CD4-positive, CD25-positive, alpha-beta regulatory T cell (primary cell): ENCODE measurements around the gene CD7. TPM values are rescaled to one million over a fixed set of nuclear protein-coding genes. Genes with fewer than 3 reads are reported as not detected.

Source experiments
- ATAC-seq, 2 donors: fragments of 150-1000 bp; cut with Tn5 transposase; one replicate each; pipeline ENCODE4 v1.10.0; 2021; ENCODE audit warnings: low read depth in 2 of 2, moderate number of reproducible peaks in 2 of 2, moderate library complexity in 1 of 2
- DNase-seq, 3 donors: peaks; one replicate each; pipeline versions ENCODE4 v3.0.0 to v3.0.0-alpha.2; 2012 to 2022; ENCODE audit warnings: mixed read lengths in 1 of 3
- H3K27ac ChIP-seq: one replicate; pipeline ENCODE4 v1.7.0; 2013; ENCODE audit warnings: mild to moderate bottlenecking, low read length; ENCODE audit not compliant: insufficient read depth, poor library complexity, severe bottlenecking
- H3K27me3 ChIP-seq: one replicate; pipeline ENCODE4 v1.7.0; 2013; ENCODE audit warnings: low read length; ENCODE audit not compliant: control insufficient read depth, insufficient read depth
- H3K36me3 ChIP-seq: one replicate; pipeline ENCODE4 v1.7.0; 2013; ENCODE audit warnings: mild to moderate bottlenecking, low read length, moderate library complexity; ENCODE audit not compliant: control insufficient read depth, insufficient read depth
- H3K4me1 ChIP-seq: 2 replicates; pipeline ENCODE4 v1.7.0; 2013; ENCODE audit warnings: mild to moderate bottlenecking, low read length; ENCODE audit not compliant: insufficient read depth, control insufficient read depth, poor library complexity, severe bottlenecking
- H3K4me3 ChIP-seq: one replicate; pipeline ENCODE4 v1.7.0; 2013; ENCODE audit warnings: low read depth, mild to moderate bottlenecking, low read length, moderate library complexity
- H3K9me3 ChIP-seq, 2 experiments: 1 replicate in 1 of 2; 2 replicates in 1 of 2; pipeline ENCODE4 v1.7.0; 2013; ENCODE audit warnings: low read length in 2 of 2, mild to moderate bottlenecking in 1 of 2, moderate library complexity in 1 of 2; ENCODE audit not compliant: control insufficient read depth in 2 of 2
- H3K27ac Mint-ChIP-seq, 3 donors: one replicate each; pipeline ENCODE4 v1.8.0; 2020 to 2022; ENCODE audit warnings: mild to moderate bottlenecking in 3 of 3, mixed read lengths in 3 of 3, moderate library complexity in 2 of 3
- H3K27me3 Mint-ChIP-seq: one replicate; pipeline ENCODE4 v1.8.0; 2022; ENCODE audit warnings: mild to moderate bottlenecking, mixed read lengths
- H3K36me3 Mint-ChIP-seq: one replicate; pipeline ENCODE4 v1.8.0; 2020; ENCODE audit warnings: mixed read lengths
- H3K4me1 Mint-ChIP-seq, 4 donors: one replicate each; pipeline ENCODE4 v1.8.0; 2020 to 2022; ENCODE audit warnings: mixed read lengths in 4 of 4, mild to moderate bottlenecking in 1 of 4
- H3K4me3 Mint-ChIP-seq, 4 donors: one replicate each; pipeline ENCODE4 v1.8.0; 2020 to 2022; ENCODE audit warnings: mild to moderate bottlenecking in 4 of 4, mixed read lengths in 4 of 4, moderate library complexity in 3 of 4
- H3K9me3 Mint-ChIP-seq, 7 donors: one replicate each; pipeline ENCODE4 v1.8.0; 2020 to 2022; ENCODE audit warnings: mixed read lengths in 7 of 7, mild to moderate bottlenecking in 3 of 7, moderate library complexity in 2 of 7
- polyA plus RNA-seq, 4 donors: library from polyadenylated mRNA; unstranded; fragments of 300-500 nt; fragmentation: Illumina TruSeq; gene quantifications; one replicate each; pipeline ENCODE4 v1.2.3, GENCODE V29; 2021
- total RNA-seq: library from RNA; stranded (reverse); gene quantifications from one replicate; pipeline ENCODE4 v1.2.3, GENCODE V29; 2022

Gene CD7
- total and polyA plus RNA-seq, 5 donors from 2014 or later = 56.3 to 140 (median 75.4) TPM

GRCh38 chr17:82357394-82357793, 40.0 kb upstream of the CD7 start:
- no peak for DNase-seq
- no peak overlapping the region for H3K27ac ChIP-seq
- peaks cover 3% of the 10 kb centered on the region for H3K27me3 ChIP-seq
- H3K27ac Mint-ChIP-seq = no peak overlapping the region
- ATAC-seq = no peak
- peaks cover 13% of the 10 kb centered on the region for H3K27me3 Mint-ChIP-seq
- H3K4me1 Mint-ChIP-seq = peaks cover 0 to 7% (median 6%) of the 10 kb centered on the region in 4 donors
- no peaks in the 10 kb centered on the region for H3K36me3 Mint-ChIP-seq
- no peaks in the 10 kb centered on the region for H3K36me3 ChIP-seq
- no peaks in the 10 kb centered on the region for H3K9me3 ChIP-seq
- H3K9me3 Mint-ChIP-seq = no peaks in the 10 kb centered on the region
- H3K4me1 ChIP-seq = no peaks in the 10 kb centered on the region
- no peak overlapping the region for H3K4me3 Mint-ChIP-seq
- H3K4me3 ChIP-seq = no peak overlapping the region

GRCh38 chr17:82356845-82357355, 39.5 kb upstream of the CD7 start:
- Histone ChIP-seq H3K27me3 (peaks cover 3% of the 10 kb centered on the region), H3K4me1 (peaks cover 2% of the 10 kb centered on the region), H3K9me3 (no peaks in the 10 kb centered on the region), H3K36me3 (no peaks in the 10 kb centered on the region), H3K27ac (no peak overlapping the region), H3K4me3 (no peak overlapping the region)
- ATAC-seq (no peak), DNase-seq (no peak)
- Mint-ChIP-seq H3K36me3 (no peaks in the 10 kb centered on the region), H3K4me1 (peaks cover 0 to 9% (median 6%) of the 10 kb centered on the region in 4 donors), H3K4me3 (no peak overlapping the region), H3K27me3 (peaks cover 11% of the 10 kb centered on the region), H3K27ac (no peak overlapping the region), H3K9me3 (no peaks in the 10 kb centered on the region)

- no peaks in the 10 kb centered on the region for H3K36me3 ChIP-seq
- H3K27me3 ChIP-seq = peaks cover 3% of the 10 kb centered on the region
- H3K4me3 ChIP-seq = no peak overlapping the region
- no peaks in the 10 kb centered on the region for H3K9me3 Mint-ChIP-seq
- no peak overlapping the region for H3K27ac Mint-ChIP-seq
- DNase-seq = no peak
- H3K4me1 Mint-ChIP-seq = peaks cover 0 to 9% (median 6%) of the 10 kb centered on the region in 4 donors
- peaks cover 2% of the 10 kb centered on the region for H3K4me1 ChIP-seq
- H3K4me3 Mint-ChIP-seq = no peak overlapping the region
- no peaks in the 10 kb centered on the region for H3K36me3 Mint-ChIP-seq
- H3K27ac ChIP-seq = no peak overlapping the region
- no peak for ATAC-seq
- H3K9me3 ChIP-seq = no peaks in the 10 kb centered on the region
- H3K27me3 Mint-ChIP-seq = peaks cover 9% of the 10 kb centered on the region
Observed at GRCh38 chr17:82355770-82356427, 38.5 kb upstream of the CD7 start.

GRCh38 chr17:82354804-82355308, 37.4 kb upstream of the CD7 start:
- Mint-ChIP-seq H3K4me3 (no peak overlapping the region), H3K9me3 (no peaks in the 10 kb centered on the region), H3K27ac (no peak overlapping the region), H3K36me3 (no peaks in the 10 kb centered on the region), H3K27me3 (peaks cover 14% of the 10 kb centered on the region), H3K4me1 (peaks cover 0 to 9% (median 6%) of the 10 kb centered on the region in 4 donors)
- Histone ChIP-seq H3K4me1 (peaks cover 2% of the 10 kb centered on the region), H3K9me3 (no peaks in the 10 kb centered on the region), H3K36me3 (no peaks in the 10 kb centered on the region), H3K27me3 (peaks cover 3% of the 10 kb centered on the region), H3K4me3 (no peak overlapping the region), H3K27ac (no peak overlapping the region)
- DNase-seq (no peak), ATAC-seq (no peak)

- no peak overlapping the region for H3K4me3 Mint-ChIP-seq
- H3K27ac Mint-ChIP-seq = no peak overlapping the region
- no peak overlapping the region for H3K4me3 ChIP-seq
- ATAC-seq = no peak
- H3K4me1 ChIP-seq = peaks cover 2% of the 10 kb centered on the region
- H3K36me3 ChIP-seq = no peaks in the 10 kb centered on the region
- H3K36me3 Mint-ChIP-seq = no peaks in the 10 kb centered on the region
- peaks cover 2% of the 10 kb centered on the region for H3K27me3 ChIP-seq
- peaks cover 0 to 6% (median 4%) of the 10 kb centered on the region in 4 donors for H3K4me1 Mint-ChIP-seq
- no peaks in the 10 kb centered on the region for H3K9me3 ChIP-seq
- no peaks in the 10 kb centered on the region for H3K9me3 Mint-ChIP-seq
- no peak overlapping the region for H3K27ac ChIP-seq
- peaks cover 18% of the 10 kb centered on the region for H3K27me3 Mint-ChIP-seq
- no peak for DNase-seq
Observed at GRCh38 chr17:82353484-82353883, 36.1 kb upstream of the CD7 start.

- no peaks in the 10 kb centered on the region for H3K36me3 Mint-ChIP-seq
Observed at GRCh38 chr17:82351713-82352488, 34.5 kb upstream of the CD7 start.

GRCh38 chr17:82351254-82351712, 33.9 kb upstream of the CD7 start:
- Histone ChIP-seq H3K27me3 (no peaks in the 10 kb centered on the region), H3K9me3 (no peaks in the 10 kb centered on the region), H3K36me3 (no peaks in the 10 kb centered on the region), H3K4me1 (peaks cover 8% of the 10 kb centered on the region), H3K4me3 (no peak overlapping the region), H3K27ac (no peak overlapping the region)
- Mint-ChIP-seq H3K9me3 (no peaks in the 10 kb centered on the region), H3K4me3 (no peak overlapping the region), H3K4me1 (peaks cover 0 to 7% (median 5%) of the 10 kb centered on the region in 4 donors), H3K36me3 (no peaks in the 10 kb centered on the region), H3K27ac (no peak overlapping the region), H3K27me3 (peaks cover 16% of the 10 kb centered on the region)
- DNase-seq = no peak
- ATAC-seq = no peak

More at GRCh38 chr17:82351713-82352488, 34.5 kb upstream of the CD7 start:
- Histone ChIP-seq H3K36me3 (no peaks in the 10 kb centered on the region), H3K4me1 (peaks cover 4% of the 10 kb centered on the region), H3K4me3 (no peak overlapping the region), H3K9me3 (no peaks in the 10 kb centered on the region), H3K27me3 (no peaks in the 10 kb centered on the region), H3K27ac (no peak overlapping the region)
- Mint-ChIP-seq H3K4me1 (peaks cover 0 to 2% (median under 1%) of the 10 kb centered on the region in 4 donors), H3K27me3 (peaks cover 12% of the 10 kb centered on the region), H3K9me3 (no peaks in the 10 kb centered on the region), H3K4me3 (no peak overlapping the region), H3K27ac (no peak overlapping the region)
- ATAC-seq (peak; percentile 78 to 79), DNase-seq (peak; percentile 66 to 88 (median 79))
